ENCODE data around the gene PRCC.

PRCC gene

GRCh38 chr1:156822680-156823079 is 55.3 kb downstream of the PRCC start:
- TF ChIP-seq TAF1 (IDR thresholded peaks at IDR 0.05; ENCODE audit: borderline replicate concordance, insufficient read depth, low read length) (no peak), FOXP2 (optimal IDR thresholded peaks at IDR 0.05; ENCODE audit: borderline replicate concordance, extremely low read depth, extremely low read length, insufficient read depth) (no peak), POLR2AphosphoS5 (IDR thresholded peaks at IDR 0.05; ENCODE audit: low read depth, low read length) (no peak), SIN3A (IDR thresholded peaks at IDR 0.05; ENCODE audit: borderline replicate concordance, insufficient read depth, low read length) (no peak), REST (IDR thresholded peaks at IDR 0.05; ENCODE audit: insufficient read depth in 1 of 2, low read depth in 2 of 2, low read length in 2 of 2) (no peak)

GRCh38 chr1:156823210-156823790 is 56.0 kb downstream of the PRCC start:
- TF ChIP-seq TAF1 (IDR thresholded peaks at IDR 0.05; ENCODE audit: borderline replicate concordance, insufficient read depth, low read length) = no peak
- TF ChIP-seq SIN3A (IDR thresholded peaks at IDR 0.05; ENCODE audit: borderline replicate concordance, insufficient read depth, low read length) = no peak
- no peak for TF ChIP-seq FOXP2 (optimal IDR thresholded peaks at IDR 0.05; ENCODE audit: borderline replicate concordance, extremely low read depth, extremely low read length, insufficient read depth)

GRCh38 chr1:156826630-156827029 is 59.3 kb downstream of the PRCC start:
- no peak for TF ChIP-seq SIN3A (IDR thresholded peaks at IDR 0.05; ENCODE audit: borderline replicate concordance, insufficient read depth, low read length)
- TF ChIP-seq FOXP2 (optimal IDR thresholded peaks at IDR 0.05; ENCODE audit: borderline replicate concordance, extremely low read depth, extremely low read length, insufficient read depth) = no peak
- no peak for TF ChIP-seq POLR2AphosphoS5 (IDR thresholded peaks at IDR 0.05; ENCODE audit: low read depth, low read length)
- TF ChIP-seq TAF1 (IDR thresholded peaks at IDR 0.05; ENCODE audit: borderline replicate concordance, insufficient read depth, low read length) = no peak
- TF ChIP-seq REST (IDR thresholded peaks at IDR 0.05; ENCODE audit: insufficient read depth in 1 of 2, low read depth in 2 of 2, low read length in 2 of 2) = no peak

- TF ChIP-seq FOXP2 (optimal IDR thresholded peaks at IDR 0.05; ENCODE audit: borderline replicate concordance, extremely low read depth, extremely low read length, insufficient read depth) (no peak), REST (IDR thresholded peaks at IDR 0.05; ENCODE audit: insufficient read depth in 1 of 2, low read depth in 2 of 2, low read length in 2 of 2) (no peak), POLR2AphosphoS5 (IDR thresholded peaks at IDR 0.05; ENCODE audit: low read depth, low read length) (no peak), SIN3A (IDR thresholded peaks at IDR 0.05; ENCODE audit: borderline replicate concordance, insufficient read depth, low read length) (no peak), TAF1 (IDR thresholded peaks at IDR 0.05; ENCODE audit: borderline replicate concordance, insufficient read depth, low read length) (no peak)
Measured at GRCh38 chr1:156828400-156829124, 61.2 kb downstream of the PRCC start.

GRCh38 chr1:156832434-156832833 is 65.1 kb downstream of the PRCC start:
- TF ChIP-seq SIN3A (IDR thresholded peaks at IDR 0.05; ENCODE audit: borderline replicate concordance, insufficient read depth, low read length) (no peak), POLR2AphosphoS5 (IDR thresholded peaks at IDR 0.05; ENCODE audit: low read depth, low read length) (no peak), REST (IDR thresholded peaks at IDR 0.05; ENCODE audit: insufficient read depth in 1 of 2, low read depth in 2 of 2, low read length in 2 of 2) (no peak), FOXP2 (optimal IDR thresholded peaks at IDR 0.05; ENCODE audit: borderline replicate concordance, extremely low read depth, extremely low read length, insufficient read depth) (no peak), TAF1 (IDR thresholded peaks at IDR 0.05; ENCODE audit: borderline replicate concordance, insufficient read depth, low read length) (no peak)
